HL-60 (cell line): Measurements from ENCODE around the gene TDG.

Experiments
- CTCF ChIP-seq: IDR thresholded peaks from one replicate; pipeline ENCODE4 v1.5.1; 2011; ENCODE audit warnings: low read length, control low read depth, inconsistent platforms; ENCODE audit not compliant: insufficient read depth
- GABPA ChIP-seq: IDR thresholded peaks from 2 replicates; pipeline ENCODE4 v1.6.1; 2012; ENCODE audit warnings: low read depth
- POLR2AphosphoS5 ChIP-seq: IDR thresholded peaks from 2 replicates; pipeline ENCODE4 v1.6.1; 2012; ENCODE audit warnings: low read depth
- REST ChIP-seq: IDR thresholded peaks from 2 replicates; pipeline ENCODE4 v1.6.1; 2012; ENCODE audit warnings: low read depth; ENCODE audit not compliant: insufficient replicate concordance

GRCh38 chr12:103978384-103978982 is 12.8 kb downstream of the TDG start:
- TF ChIP-seq POLR2AphosphoS5 (no peak), REST (no peak), CTCF (no peak), GABPA (no peak)
